G401.6 (cell line): ENCODE data around the gene SENP3.

Source experiments
- FAIRE-seq: peaks from 2 replicates; lab custom pipeline; 2012; peaks lifted over from hg19 to GRCh38; lab: Jason Lieb, UNC

SENP3 gene

DNA sequence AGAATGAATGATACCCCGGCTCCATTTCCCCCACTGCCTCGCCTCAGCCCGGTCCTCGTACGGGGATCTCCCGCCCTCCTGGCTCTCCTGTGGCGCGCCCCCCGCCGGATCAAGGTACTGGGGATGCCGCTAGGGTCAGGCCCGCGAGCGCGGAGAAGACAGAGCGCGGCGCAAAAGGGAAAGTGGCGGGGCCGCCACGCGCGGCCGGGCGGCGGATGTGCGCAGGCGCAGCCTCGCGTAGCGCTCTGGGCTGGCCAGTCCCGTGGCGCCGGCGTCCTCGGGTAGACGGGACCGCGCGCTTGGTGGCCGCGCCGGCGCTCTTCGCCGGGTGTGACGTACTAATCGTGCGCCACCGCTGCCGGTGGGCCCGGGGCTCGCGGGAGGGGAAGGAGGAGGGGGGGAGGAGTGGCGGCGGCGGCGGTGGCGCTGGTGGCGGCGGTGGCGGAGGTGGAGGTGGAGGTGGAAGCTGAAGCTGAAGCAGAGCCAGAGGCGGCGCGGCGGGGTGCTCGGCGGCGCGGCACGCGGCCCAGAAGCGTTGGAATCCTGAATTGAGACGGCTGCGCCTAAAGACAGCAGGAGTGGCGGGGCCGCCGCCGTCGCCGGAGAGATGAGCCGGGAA lies at the start of gene SENP3:
TSS of gene SENP3 (plus strand) at position 331 of the 619 bp plus-strand sequence. CDS start 1,158 bp downstream, outside the sequence.
- FAIRE-seq = no peak

- no peak for FAIRE-seq
Measured at GRCh38 chr17:7512105-7512504, 49.6 kb upstream of the SENP3 start.

DNA sequence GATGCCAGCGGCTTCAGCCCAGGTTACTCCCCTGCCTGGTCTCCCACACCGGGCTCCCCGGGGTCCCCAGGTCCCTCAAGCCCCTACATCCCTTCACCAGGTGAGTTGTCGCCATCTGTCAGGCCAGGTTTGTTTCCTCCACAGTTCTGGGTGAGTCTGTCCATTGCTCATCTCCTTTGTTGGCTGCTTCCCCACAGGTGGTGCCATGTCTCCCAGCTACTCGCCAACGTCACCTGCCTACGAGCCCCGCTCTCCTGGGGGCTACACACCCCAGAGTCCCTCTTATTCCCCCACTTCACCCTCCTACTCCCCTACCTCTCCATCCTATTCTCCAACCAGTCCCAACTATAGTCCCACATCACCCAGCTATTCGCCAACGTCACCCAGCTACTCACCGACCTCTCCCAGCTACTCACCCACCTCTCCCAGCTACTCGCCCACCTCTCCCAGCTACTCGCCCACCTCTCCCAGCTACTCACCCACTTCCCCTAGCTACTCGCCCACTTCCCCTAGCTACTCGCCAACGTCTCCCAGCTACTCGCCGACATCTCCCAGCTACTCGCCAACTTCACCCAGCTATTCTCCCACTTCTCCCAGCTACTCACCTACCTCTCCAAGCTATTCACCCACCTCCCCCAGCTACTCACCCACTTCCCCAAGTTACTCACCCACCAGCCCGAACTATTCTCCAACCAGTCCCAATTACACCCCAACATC lies 48.7 kb upstream of the SENP3 start:
- FAIRE-seq = no peak

- FAIRE-seq = no peak
Measured at GRCh38 chr17:7513850-7514419, 47.8 kb upstream of the SENP3 start.

- FAIRE-seq = no peak
Measured at GRCh38 chr17:7515911-7516610, 45.7 kb upstream of the SENP3 start.

GRCh38 chr17:7523033-7523432 lies 38.7 kb upstream of the SENP3 start:
- no peak for FAIRE-seq

- no peak for FAIRE-seq
Measured at GRCh38 chr17:7528842-7529241, 32.9 kb upstream of the SENP3 start.

- FAIRE-seq = no peak
Measured at GRCh38 chr17:7530023-7530900, 31.5 kb upstream of the SENP3 start.

DNA sequence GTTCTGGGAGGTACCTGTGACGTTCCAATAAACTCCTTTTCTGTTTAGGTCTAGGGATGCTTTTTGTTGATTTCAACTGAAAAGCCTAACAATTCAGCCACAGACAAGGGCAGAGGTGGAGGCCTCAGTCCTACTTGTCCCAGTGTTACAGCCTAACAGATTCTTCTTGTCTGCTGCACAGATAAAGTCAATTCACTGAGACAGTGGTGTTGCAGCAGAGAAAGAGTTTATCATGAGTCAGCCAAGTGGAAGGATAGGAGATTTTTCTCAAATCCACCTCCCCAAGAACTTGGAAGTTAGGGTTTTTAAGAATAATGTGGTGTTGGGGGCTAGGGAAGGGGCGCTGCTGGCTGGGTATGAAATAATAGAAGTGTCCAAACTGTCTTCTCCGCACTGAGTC lies 23.7 kb upstream of the SENP3 start:
- no peak for FAIRE-seq

GRCh38 chr17:7538891-7539545 lies 22.7 kb upstream of the SENP3 start:
- no peak for FAIRE-seq

- FAIRE-seq = no peak
Measured at GRCh38 chr17:7541074-7541621, 20.6 kb upstream of the SENP3 start.

- no peak for FAIRE-seq
Measured at GRCh38 chr17:7544911-7545310, 16.8 kb upstream of the SENP3 start.

- no peak for FAIRE-seq
Measured at GRCh38 chr17:7548585-7549400, 12.9 kb upstream of the SENP3 start, which contains the start of gene TNFSF12. Gene TNFSF12, plus strand, starts transcription at chr17:7549058. Its CDS starts 96 bp downstream, at chr17:7549154.

GRCh38 chr17:7549401-7550055 lies 12.2 kb upstream of the SENP3 start:
- FAIRE-seq = no peak

GRCh38 chr17:7550344-7550743 lies 11.4 kb upstream of the SENP3 start:
- no peak for FAIRE-seq

- no peak for FAIRE-seq
Measured at GRCh38 chr17:7551396-7551795, 10.3 kb upstream of the SENP3 start.

DNA sequence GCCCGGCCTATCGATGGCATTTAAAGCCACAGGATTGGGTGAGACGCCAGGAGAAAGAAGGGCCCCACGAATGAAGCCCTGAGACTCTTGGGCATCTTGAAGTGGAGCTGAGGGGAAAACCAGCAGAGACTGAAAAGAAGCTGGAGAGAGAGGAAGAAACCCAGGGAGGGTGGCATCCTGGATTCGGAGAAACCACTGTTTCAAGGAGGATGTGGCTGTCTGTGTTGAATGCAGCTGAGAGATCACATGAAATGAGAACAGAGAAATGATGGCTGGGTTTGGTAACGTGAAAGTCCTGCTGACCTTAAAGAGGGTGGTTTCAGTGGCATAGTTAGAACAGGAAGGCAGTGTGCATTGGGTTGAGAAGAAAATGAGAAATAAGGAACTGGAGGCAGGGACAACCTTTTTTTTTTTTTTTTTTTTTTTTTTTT lies 9.1 kb upstream of the SENP3 start:
- no peak for FAIRE-seq

- no peak for FAIRE-seq
Measured at GRCh38 chr17:7553356-7553755, 8.4 kb upstream of the SENP3 start.

DNA sequence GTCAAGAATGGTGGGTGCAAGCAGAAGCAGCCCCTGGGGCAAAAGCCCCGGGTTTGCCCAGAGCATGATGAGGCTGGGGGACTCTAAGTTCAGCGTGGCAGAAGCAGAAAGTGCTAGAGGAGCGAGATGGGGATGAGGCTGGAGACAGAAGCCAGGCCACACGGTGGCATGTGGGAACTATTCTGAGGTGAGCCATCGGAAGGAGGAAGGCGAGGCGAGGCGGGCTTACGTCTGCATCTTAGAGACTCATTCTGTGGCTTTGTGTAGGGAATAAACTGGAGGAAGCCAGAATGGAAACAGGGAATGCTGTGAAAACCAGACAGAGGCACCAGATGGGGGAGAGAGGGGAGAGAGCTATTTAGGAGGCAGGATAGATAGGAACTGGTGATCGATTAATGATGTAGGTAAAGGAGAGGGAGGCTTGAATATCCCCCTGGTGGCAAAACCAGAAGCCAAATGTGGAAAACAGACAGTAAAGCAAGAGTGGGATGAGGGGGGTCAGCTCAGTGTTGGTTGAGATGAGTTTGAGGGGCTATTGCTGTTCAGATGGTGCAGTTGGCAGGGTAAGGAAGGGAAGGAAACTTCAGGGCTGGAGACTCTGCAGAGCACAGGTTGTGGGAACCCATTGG lies 6.3 kb upstream of the SENP3 start:
- no peak for FAIRE-seq
